ENCODE data around the gene NDUFS7. TPM values are rescaled to one million over a fixed set of nuclear protein-coding genes. Genes with fewer than 3 reads are reported as not detected.

The NDUFS7 gene
- total and polyA plus RNA-seq, 9 of the 15 experiments (the other 6 are each of a cell fraction or from before 2014, with no cell fraction given): 6.0 to 271 (median 60.6) TPM

- H3K9ac ChIP-seq (ENCODE audit: insufficient read depth in 1 of 2, low read depth in 2 of 2, low read length in 2 of 2): peak overlapping the region; percentile 93 to 98
- TF ChIP-seq ZNF551 (CRISPR knock-in tag; IDR thresholded peaks at IDR 0.05): no peak
- 0 out of 2 replicates have a peak, but pooled peaks have one; percentile 6 for TF ChIP-seq JUND (IDR thresholded peaks at IDR 0.05; ENCODE audit: borderline replicate concordance, low read depth, low read length)
- no peak for TF ChIP-seq JUND (tag; IDR thresholded peaks at IDR 0.05; ENCODE audit: borderline replicate concordance, low read depth, low read length)
- TF ChIP-seq ETS1 (conservative IDR thresholded peaks at IDR 0.05; ENCODE audit: control insufficient read depth, low read depth, low read length): 0 out of 2 replicates have a peak, but pooled peaks have one; percentile 44
- TF ChIP-seq, protein P1, sequence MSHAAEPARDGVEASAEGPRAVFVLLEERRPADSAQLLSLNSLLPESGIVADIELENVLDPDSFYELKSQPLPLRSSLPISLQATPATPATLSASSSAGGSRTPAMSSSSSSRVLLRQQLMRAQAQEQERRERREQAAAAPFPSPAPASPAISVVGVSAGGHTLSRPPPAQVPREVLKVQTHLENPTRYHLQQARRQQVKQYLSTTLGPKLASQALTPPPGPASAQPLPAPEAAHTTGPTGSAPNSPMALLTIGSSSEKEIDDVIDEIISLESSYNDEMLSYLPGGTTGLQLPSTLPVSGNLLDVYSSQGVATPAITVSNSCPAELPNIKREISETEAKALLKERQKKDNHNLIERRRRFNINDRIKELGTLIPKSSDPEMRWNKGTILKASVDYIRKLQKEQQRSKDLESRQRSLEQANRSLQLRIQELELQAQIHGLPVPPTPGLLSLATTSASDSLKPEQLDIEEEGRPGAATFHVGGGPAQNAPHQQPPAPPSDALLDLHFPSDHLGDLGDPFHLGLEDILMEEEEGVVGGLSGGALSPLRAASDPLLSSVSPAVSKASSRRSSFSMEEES (CRISPR knock-in tag; IDR thresholded peaks at IDR 0.05): no peak
- peak in 1 of 2 experiments; percentile 25; a peak in 1 of 4 replicates for TF ChIP-seq NRF1 (conservative IDR thresholded peaks at IDR 0.05 in 1 of 2, IDR thresholded peaks at IDR 0.05 in 1 of 2)
- TF ChIP-seq CBFA2T3 (IDR thresholded peaks at IDR 0.05): no peak
- TF ChIP-seq MXI1 (IDR thresholded peaks at IDR 0.05; ENCODE audit: low read depth, low read length): no peak
- TF ChIP-seq, protein P2, sequence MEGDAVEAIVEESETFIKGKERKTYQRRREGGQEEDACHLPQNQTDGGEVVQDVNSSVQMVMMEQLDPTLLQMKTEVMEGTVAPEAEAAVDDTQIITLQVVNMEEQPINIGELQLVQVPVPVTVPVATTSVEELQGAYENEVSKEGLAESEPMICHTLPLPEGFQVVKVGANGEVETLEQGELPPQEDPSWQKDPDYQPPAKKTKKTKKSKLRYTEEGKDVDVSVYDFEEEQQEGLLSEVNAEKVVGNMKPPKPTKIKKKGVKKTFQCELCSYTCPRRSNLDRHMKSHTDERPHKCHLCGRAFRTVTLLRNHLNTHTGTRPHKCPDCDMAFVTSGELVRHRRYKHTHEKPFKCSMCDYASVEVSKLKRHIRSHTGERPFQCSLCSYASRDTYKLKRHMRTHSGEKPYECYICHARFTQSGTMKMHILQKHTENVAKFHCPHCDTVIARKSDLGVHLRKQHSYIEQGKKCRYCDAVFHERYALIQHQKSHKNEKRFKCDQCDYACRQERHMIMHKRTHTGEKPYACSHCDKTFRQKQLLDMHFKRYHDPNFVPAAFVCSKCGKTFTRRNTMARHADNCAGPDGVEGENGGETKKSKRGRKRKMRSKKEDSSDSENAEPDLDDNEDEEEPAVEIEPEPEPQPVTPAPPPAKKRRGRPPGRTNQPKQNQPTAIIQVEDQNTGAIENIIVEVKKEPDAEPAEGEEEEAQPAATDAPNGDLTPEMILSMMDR (IDR thresholded peaks at IDR 0.05 in 2 of 3, conservative IDR thresholded peaks at IDR 0.05 in 1 of 3; ENCODE audit: insufficient read depth in 2 of 3, low read depth in 1 of 3, low read length in 3 of 3): 0 out of 6 replicates have a peak, but pooled peaks of 1 of the 3 experiments have one; percentile 8
- TF ChIP-seq GTF2A2 (tag; IDR thresholded peaks at IDR 0.05): no peak
- TF ChIP-seq NFE2 (IDR thresholded peaks at IDR 0.05; ENCODE audit: low read depth): no peak; the same call in 1 of the 2 replicates
- TF ChIP-seq NCOA1 (IDR thresholded peaks at IDR 0.05; ENCODE audit: low read depth): no peak
- TF ChIP-seq, protein P3, sequence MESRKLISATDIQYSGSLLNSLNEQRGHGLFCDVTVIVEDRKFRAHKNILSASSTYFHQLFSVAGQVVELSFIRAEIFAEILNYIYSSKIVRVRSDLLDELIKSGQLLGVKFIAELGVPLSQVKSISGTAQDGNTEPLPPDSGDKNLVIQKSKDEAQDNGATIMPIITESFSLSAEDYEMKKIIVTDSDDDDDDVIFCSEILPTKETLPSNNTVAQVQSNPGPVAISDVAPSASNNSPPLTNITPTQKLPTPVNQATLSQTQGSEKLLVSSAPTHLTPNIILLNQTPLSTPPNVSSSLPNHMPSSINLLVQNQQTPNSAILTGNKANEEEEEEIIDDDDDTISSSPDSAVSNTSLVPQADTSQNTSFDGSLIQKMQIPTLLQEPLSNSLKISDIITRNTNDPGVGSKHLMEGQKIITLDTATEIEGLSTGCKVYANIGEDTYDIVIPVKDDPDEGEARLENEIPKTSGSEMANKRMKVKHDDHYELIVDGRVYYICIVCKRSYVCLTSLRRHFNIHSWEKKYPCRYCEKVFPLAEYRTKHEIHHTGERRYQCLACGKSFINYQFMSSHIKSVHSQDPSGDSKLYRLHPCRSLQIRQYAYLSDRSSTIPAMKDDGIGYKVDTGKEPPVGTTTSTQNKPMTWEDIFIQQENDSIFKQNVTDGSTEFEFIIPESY (CRISPR knock-in tag; IDR thresholded peaks at IDR 0.05): peak; percentile 96
- no peak for TF ChIP-seq ZNF766 (CRISPR knock-in tag; conservative IDR thresholded peaks at IDR 0.05)
Observed at GRCh38 chr19:1410136-1410786, 26.6 kb downstream of the NDUFS7 start.

More at GRCh38 chr19:1410136-1410786, 26.6 kb downstream of the NDUFS7 start:
- intact Hi-C loops (cut with micrococcal nuclease): no loop called here
- BruUV-seq (replicated peaks): no TSS peak
- Histone ChIP-seq H3K9me1 (ENCODE audit: control insufficient read depth, insufficient read depth, low read length) (peaks cover 17% of the 10 kb centered on the region), H3K36me3 (ENCODE audit: control insufficient read depth, insufficient read depth, low read length) (peaks cover 62% of the 10 kb centered on the region; the same call in 2 of the 3 replicates), H4K20me1 (replicated peaks; ENCODE audit: control insufficient read depth, insufficient read depth, low read length) (peaks cover 54% of the 10 kb centered on the region), H3K79me2 (ENCODE audit: control insufficient read depth, insufficient read depth, low read length) (peaks cover 77% of the 10 kb centered on the region), H3K27me3 (ENCODE audit: control insufficient read depth in 2 of 2, insufficient read depth in 2 of 2, low read length in 2 of 2) (no peaks in the 10 kb centered on the region), H2AFZ (ENCODE audit: low read depth, low read length) (no peak overlapping the region), H3K4me3 (peak overlapping the region; percentile 99), H3K9me3 (replicated peaks; ENCODE audit: control insufficient read depth, insufficient read depth, low read depth, low read length) (no peaks in the 10 kb centered on the region), H3K4me1 (replicated peaks in 1 of 2; ENCODE audit: control insufficient read depth in 2 of 2, insufficient read depth in 2 of 2, low read length in 2 of 2) (peaks cover 29 to 80% of the 10 kb centered on the region in 2 experiments), H3K4me2 (ENCODE audit: insufficient read depth, low read length) (peak overlapping the region; percentile 84), H3K27ac (ENCODE audit: extremely low read depth, low read depth, low read length) (peak overlapping the region; percentile 99)
- ChIA-PET POLR2A (interaction anchor here (0.5 to 1.5 kb wide), 4 partner anchors 31 to 141 kb away, joined by 3 read pairs; partner anchors contain the start of genes CIRBP and FAM174C), CTCF (ENCODE audit: low intra/inter-chr PET ratio) (no interaction called here)
- FAIRE-seq (no peak), ATAC-seq (no peak), DNase-seq (ENCODE audit: extremely low read depth in 1 of 4, low spot score in 3 of 4) (peak in 1 of 4 experiments; percentile 60)
- 63% methylated on average over 22 of the region's 23 CpGs for WGBS (ENCODE audit: insufficient coverage, low coverage, missing lambda C conversion rate)
- in situ Hi-C loops (cut with MboI): no loop called here
